Measurements from ENCODE around the gene TEX261.

DNA sequence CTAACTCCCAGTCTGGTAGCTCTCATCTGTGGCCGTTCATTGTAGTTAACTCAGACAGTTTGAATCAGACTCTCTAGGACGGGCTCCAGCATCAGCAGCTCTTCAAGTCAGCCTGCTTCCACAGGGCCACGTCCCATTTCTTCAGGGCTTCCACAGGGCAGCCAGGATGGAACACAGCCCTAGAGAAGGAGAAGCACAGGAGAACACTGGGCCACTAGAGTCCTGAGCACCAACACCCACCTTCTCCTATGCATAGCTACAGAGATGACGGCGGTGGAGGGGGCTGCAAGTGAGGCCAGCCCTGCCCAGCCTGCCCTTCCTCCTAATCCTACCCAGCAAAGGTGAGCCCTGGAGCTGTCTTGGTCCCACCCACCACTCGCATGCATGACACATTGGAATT, 10.2 kb upstream of the TEX261 start:
- TF ChIP-seq ELF4 (IDR thresholded peaks at IDR 0.05) (no peak), HDGF (IDR thresholded peaks at IDR 0.05; ENCODE audit: borderline replicate concordance) (no peak), FOXM1 (IDR thresholded peaks at IDR 0.05; ENCODE audit: borderline replicate concordance) (no peak), SP1 (IDR thresholded peaks at IDR 0.05) (no peak), FOXK2 (IDR thresholded peaks at IDR 0.05) (no peak), FOXA1 (IDR thresholded peaks at IDR 0.05) (no peak), SUZ12 (IDR thresholded peaks at IDR 0.05) (no peak), BHLHE40 (IDR thresholded peaks at IDR 0.05; ENCODE audit: borderline replicate concordance) (no peak), ARNT (IDR thresholded peaks at IDR 0.05) (no peak), L3MBTL2 (conservative IDR thresholded peaks at IDR 0.05) (no peak)
- TF ChIP-seq, protein P1, sequence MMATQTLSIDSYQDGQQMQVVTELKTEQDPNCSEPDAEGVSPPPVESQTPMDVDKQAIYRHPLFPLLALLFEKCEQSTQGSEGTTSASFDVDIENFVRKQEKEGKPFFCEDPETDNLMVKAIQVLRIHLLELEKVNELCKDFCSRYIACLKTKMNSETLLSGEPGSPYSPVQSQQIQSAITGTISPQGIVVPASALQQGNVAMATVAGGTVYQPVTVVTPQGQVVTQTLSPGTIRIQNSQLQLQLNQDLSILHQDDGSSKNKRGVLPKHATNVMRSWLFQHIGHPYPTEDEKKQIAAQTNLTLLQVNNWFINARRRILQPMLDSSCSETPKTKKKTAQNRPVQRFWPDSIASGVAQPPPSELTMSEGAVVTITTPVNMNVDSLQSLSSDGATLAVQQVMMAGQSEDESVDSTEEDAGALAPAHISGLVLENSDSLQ (IDR thresholded peaks at IDR 0.05), result no peak
